GM19468 (cell line): Measurements from ENCODE around the gene HDAC10.
"Not testable (repeated sequence)": the region's sequence is repeated elsewhere in the genome, so short reads cannot be mapped to it uniquely, and the experiment has no call there.

Source experiments
- ATAC-seq: cut with Tn5 transposase; IDR thresholded peaks from one replicate; pipeline ENCODE4 v1.9.1; 2021; ENCODE audit warnings: mild to moderate bottlenecking, moderate library complexity, moderate number of reproducible peaks; ENCODE audit not compliant: unreplicated experiment; ENCODE audit errors: extremely low read depth

Gene HDAC10

GRCh38 chr22:50208430-50208938 is 42.6 kb downstream of the HDAC10 start:
- no peak for ATAC-seq

GRCh38 chr22:50207383-50208140 is 43.5 kb downstream of the HDAC10 start:
- no peak for ATAC-seq

- ATAC-seq = no peak
These were observed 44.5 kb downstream of the HDAC10 start for GRCh38 chr22:50206599-50206998.

- no peak for ATAC-seq
These were observed 45.1 kb downstream of the HDAC10 start for GRCh38 chr22:50205781-50206569.

GRCh38 chr22:50204998-50205397 is 46.1 kb downstream of the HDAC10 start:
- not testable (repeated sequence) for ATAC-seq

- ATAC-seq = no peak
These were observed 46.5 kb downstream of the HDAC10 start for GRCh38 chr22:50204571-50204970.

GRCh38 chr22:50203288-50203687 is 47.8 kb downstream of the HDAC10 start:
- no peak for ATAC-seq

GRCh38 chr22:50202130-50202666 is 48.9 kb downstream of the HDAC10 start:
- no peak for ATAC-seq

GRCh38 chr22:50201191-50202129 is 49.6 kb downstream of the HDAC10 start:
- ATAC-seq = peak; percentile 4

GRCh38 chr22:50200461-50201190 is 50.4 kb downstream of the HDAC10 start, which contains the start of gene SELENOO:
SELENOO (plus strand) TSS chr22:50201011; CDS start chr22:50201037, 26 bp downstream.
- ATAC-seq = peak; percentile 40

- no peak for ATAC-seq
These were observed 51.1 kb downstream of the HDAC10 start for GRCh38 chr22:50199829-50200460.

GRCh38 chr22:50199251-50199721 is 51.8 kb downstream of the HDAC10 start:
- no peak for ATAC-seq

- no peak for ATAC-seq
These were observed 52.4 kb downstream of the HDAC10 start for GRCh38 chr22:50198624-50199017.

GRCh38 chr22:50197856-50198623 is 53.0 kb downstream of the HDAC10 start:
- ATAC-seq = no peak

GRCh38 chr22:50197000-50197800 is 53.9 kb downstream of the HDAC10 start:
- no peak for ATAC-seq

- ATAC-seq = no peak
These were observed 54.8 kb downstream of the HDAC10 start for GRCh38 chr22:50196256-50196655.
